Globus pallidus (tissue), 1 donor: ENCODE data around the gene RNASEH2C.
"Not testable (repeated sequence)": the region's sequence is repeated elsewhere in the genome, so short reads cannot be mapped to it uniquely, and the experiment has no call there.

Source experiments
- DNase-seq: peaks from one replicate; pipeline ENCODE4 v3.0.0-alpha.2; 2015; ENCODE audit warnings: low spot score

RNASEH2C gene

GRCh38 chr11:65716774-65717405 lies 3.7 kb downstream of the RNASEH2C start:
- DNase-seq, result no peak

- DNase-seq, result no peak
Observed at GRCh38 chr11:65716302-65716701, 4.3 kb downstream of the RNASEH2C start.

GRCh38 chr11:65714433-65714832 lies 6.2 kb downstream of the RNASEH2C start:
- no peak for DNase-seq

GRCh38 chr11:65713212-65713969 lies 7.2 kb downstream of the RNASEH2C start:
- no peak for DNase-seq

- no peak for DNase-seq
Observed at GRCh38 chr11:65712633-65713076, 7.9 kb downstream of the RNASEH2C start.

GRCh38 chr11:65711785-65712632 lies 8.6 kb downstream of the RNASEH2C start, which contains the start of gene KAT5:
KAT5 (plus strand) TSS chr11:65712252; CDS start chr11:65712268, 16 bp downstream.
- DNase-seq, result peak; percentile 96

GRCh38 chr11:65710421-65710820 lies 10.2 kb downstream of the RNASEH2C start:
- DNase-seq, result no peak

- DNase-seq, result no peak
Observed at GRCh38 chr11:65709661-65710060, 10.9 kb downstream of the RNASEH2C start.

- no peak for DNase-seq
Observed at GRCh38 chr11:65708451-65708850, 12.1 kb downstream of the RNASEH2C start.

GRCh38 chr11:65707002-65707401 lies 13.6 kb downstream of the RNASEH2C start:
- DNase-seq, result not testable (repeated sequence)

GRCh38 chr11:65706303-65706763 lies 14.3 kb downstream of the RNASEH2C start:
- peak; percentile 41 for DNase-seq

- no peak for DNase-seq
Observed at GRCh38 chr11:65703846-65704245, 16.8 kb downstream of the RNASEH2C start.

GRCh38 chr11:65701686-65702085 lies 18.9 kb downstream of the RNASEH2C start:
- DNase-seq, result no peak

- no peak for DNase-seq
Observed at GRCh38 chr11:65700399-65700798, 20.2 kb downstream of the RNASEH2C start.

GRCh38 chr11:65699306-65699705 lies 21.3 kb downstream of the RNASEH2C start:
- DNase-seq, result no peak

- no peak for DNase-seq
Observed at GRCh38 chr11:65698205-65698604, 22.4 kb downstream of the RNASEH2C start.

GRCh38 chr11:65696802-65697552 lies 23.6 kb downstream of the RNASEH2C start:
- no peak for DNase-seq

- DNase-seq, result peak; percentile 88
Observed at GRCh38 chr11:65695459-65696241, 24.9 kb downstream of the RNASEH2C start.

GRCh38 chr11:65692367-65692766 lies 28.2 kb downstream of the RNASEH2C start:
- DNase-seq, result no peak

- not testable (repeated sequence) for DNase-seq
Observed at GRCh38 chr11:65691847-65692246, 28.8 kb downstream of the RNASEH2C start.

GRCh38 chr11:65685981-65686380 lies 34.6 kb downstream of the RNASEH2C start:
- no peak for DNase-seq
